Activated naive CD8-positive, alpha-beta T cell (primary cell): ENCODE data around the gene HLF.

Experiments used
- H3K27ac Mint-ChIP-seq: one replicate; pipeline ENCODE4 v1.8.0; 2021; ENCODE audit warnings: mixed read lengths
- H3K27me3 Mint-ChIP-seq: one replicate; pipeline ENCODE4 v1.8.0; 2021; ENCODE audit warnings: mixed read lengths
- H3K36me3 Mint-ChIP-seq: one replicate; pipeline ENCODE4 v1.8.0; 2021; ENCODE audit warnings: mixed read lengths
- H3K4me1 Mint-ChIP-seq: one replicate; pipeline ENCODE4 v1.8.0; 2021; ENCODE audit warnings: low read depth, mixed read lengths
- H3K4me3 Mint-ChIP-seq: one replicate; pipeline ENCODE4 v1.8.0; 2021; ENCODE audit warnings: mild to moderate bottlenecking, mixed read lengths
- H3K9me3 Mint-ChIP-seq: one replicate; pipeline ENCODE4 v1.8.0; 2021; ENCODE audit warnings: low read depth, mixed read lengths

HLF gene, protein sequence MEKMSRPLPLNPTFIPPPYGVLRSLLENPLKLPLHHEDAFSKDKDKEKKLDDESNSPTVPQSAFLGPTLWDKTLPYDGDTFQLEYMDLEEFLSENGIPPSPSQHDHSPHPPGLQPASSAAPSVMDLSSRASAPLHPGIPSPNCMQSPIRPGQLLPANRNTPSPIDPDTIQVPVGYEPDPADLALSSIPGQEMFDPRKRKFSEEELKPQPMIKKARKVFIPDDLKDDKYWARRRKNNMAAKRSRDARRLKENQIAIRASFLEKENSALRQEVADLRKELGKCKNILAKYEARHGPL

GRCh38 chr17:55264645-55265298, at the start of gene HLF:
Gene HLF, plus strand, starts transcription at chr17:55264960. Its CDS starts 525 bp downstream, at chr17:55265485.
- H3K27ac Mint-ChIP-seq: no peak within 1 kb of the TSS
- no peaks in the 10 kb centered on the region for H3K36me3 Mint-ChIP-seq
- peaks cover 16% of the 10 kb centered on the region for H3K4me1 Mint-ChIP-seq
- H3K9me3 Mint-ChIP-seq: no peaks in the 10 kb centered on the region
- H3K27me3 Mint-ChIP-seq: peaks cover 39% of the 10 kb centered on the region
- H3K4me3 Mint-ChIP-seq: peak within 1 kb of the TSS; percentile 76

- Mint-ChIP-seq H3K27me3 (peaks cover 2% of the 10 kb centered on the region), H3K4me1 (no peaks in the 10 kb centered on the region), H3K9me3 (no peaks in the 10 kb centered on the region), H3K27ac (no peak overlapping the region), H3K4me3 (no peak overlapping the region), H3K36me3 (no peaks in the 10 kb centered on the region)
These were observed 49.0 kb upstream of the HLF start for GRCh38 chr17:55215711-55216110.

GRCh38 chr17:55216888-55217287, 47.9 kb upstream of the HLF start:
- H3K27me3 Mint-ChIP-seq: peaks cover 2% of the 10 kb centered on the region
- H3K4me3 Mint-ChIP-seq: no peak overlapping the region
- no peaks in the 10 kb centered on the region for H3K9me3 Mint-ChIP-seq
- no peak overlapping the region for H3K27ac Mint-ChIP-seq
- H3K36me3 Mint-ChIP-seq: no peaks in the 10 kb centered on the region
- no peaks in the 10 kb centered on the region for H3K4me1 Mint-ChIP-seq

DNA sequence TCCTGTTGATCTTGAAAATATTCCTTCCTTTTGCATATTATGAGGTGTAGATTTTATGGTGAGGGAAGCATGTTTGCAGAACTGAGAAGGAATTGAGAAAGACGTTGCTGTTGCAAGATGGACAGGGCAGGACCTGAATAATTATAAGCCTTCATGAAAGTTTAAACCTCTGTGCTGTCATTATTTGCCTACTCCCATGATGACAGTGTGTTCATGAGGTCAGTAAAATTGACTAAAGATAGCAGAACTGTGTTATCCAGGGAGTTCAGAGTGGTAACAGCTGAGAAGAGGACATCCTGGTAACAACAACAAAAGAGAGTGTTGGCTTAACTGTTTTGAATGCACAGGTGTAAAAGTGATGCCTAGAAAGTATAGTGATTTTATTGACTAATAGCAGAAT, 45.3 kb upstream of the HLF start:
- Mint-ChIP-seq H3K36me3 (no peaks in the 10 kb centered on the region), H3K27me3 (peaks cover 4% of the 10 kb centered on the region), H3K9me3 (no peaks in the 10 kb centered on the region), H3K4me1 (no peaks in the 10 kb centered on the region), H3K4me3 (no peak overlapping the region), H3K27ac (no peak overlapping the region)

- H3K4me1 Mint-ChIP-seq: no peaks in the 10 kb centered on the region
- H3K36me3 Mint-ChIP-seq: no peaks in the 10 kb centered on the region
- no peaks in the 10 kb centered on the region for H3K9me3 Mint-ChIP-seq
- peaks cover 4% of the 10 kb centered on the region for H3K27me3 Mint-ChIP-seq
- H3K27ac Mint-ChIP-seq: no peak overlapping the region
- no peak overlapping the region for H3K4me3 Mint-ChIP-seq
These were observed 44.8 kb upstream of the HLF start for GRCh38 chr17:55219934-55220333.

- H3K27me3 Mint-ChIP-seq: peaks cover 3% of the 10 kb centered on the region
- no peak overlapping the region for H3K4me3 Mint-ChIP-seq
- H3K9me3 Mint-ChIP-seq: no peaks in the 10 kb centered on the region
- H3K4me1 Mint-ChIP-seq: no peaks in the 10 kb centered on the region
- no peaks in the 10 kb centered on the region for H3K36me3 Mint-ChIP-seq
- H3K27ac Mint-ChIP-seq: no peak overlapping the region
These were observed 41.2 kb upstream of the HLF start for GRCh38 chr17:55223524-55223923.

GRCh38 chr17:55224746-55225145, 40.0 kb upstream of the HLF start:
- H3K27ac Mint-ChIP-seq: no peak overlapping the region
- no peaks in the 10 kb centered on the region for H3K9me3 Mint-ChIP-seq
- no peak overlapping the region for H3K4me3 Mint-ChIP-seq
- no peaks in the 10 kb centered on the region for H3K36me3 Mint-ChIP-seq
- no peaks in the 10 kb centered on the region for H3K4me1 Mint-ChIP-seq
- peaks cover 3% of the 10 kb centered on the region for H3K27me3 Mint-ChIP-seq

GRCh38 chr17:55225237-55225636, 39.5 kb upstream of the HLF start:
- Mint-ChIP-seq H3K27ac (no peak overlapping the region), H3K36me3 (no peaks in the 10 kb centered on the region), H3K4me1 (no peaks in the 10 kb centered on the region), H3K4me3 (no peak overlapping the region), H3K9me3 (no peaks in the 10 kb centered on the region), H3K27me3 (peaks cover 3% of the 10 kb centered on the region)

GRCh38 chr17:55228683-55229192, 36.0 kb upstream of the HLF start:
- no peaks in the 10 kb centered on the region for H3K4me1 Mint-ChIP-seq
- H3K9me3 Mint-ChIP-seq: no peaks in the 10 kb centered on the region
- H3K36me3 Mint-ChIP-seq: no peaks in the 10 kb centered on the region
- no peak overlapping the region for H3K27ac Mint-ChIP-seq
- H3K4me3 Mint-ChIP-seq: no peak overlapping the region
- peaks cover 2% of the 10 kb centered on the region for H3K27me3 Mint-ChIP-seq

- Mint-ChIP-seq H3K4me3 (no peak overlapping the region), H3K27me3 (peaks cover 2% of the 10 kb centered on the region), H3K27ac (no peak overlapping the region), H3K36me3 (no peaks in the 10 kb centered on the region), H3K9me3 (no peaks in the 10 kb centered on the region), H3K4me1 (no peaks in the 10 kb centered on the region)
These were observed 35.5 kb upstream of the HLF start for GRCh38 chr17:55229276-55229675.

DNA sequence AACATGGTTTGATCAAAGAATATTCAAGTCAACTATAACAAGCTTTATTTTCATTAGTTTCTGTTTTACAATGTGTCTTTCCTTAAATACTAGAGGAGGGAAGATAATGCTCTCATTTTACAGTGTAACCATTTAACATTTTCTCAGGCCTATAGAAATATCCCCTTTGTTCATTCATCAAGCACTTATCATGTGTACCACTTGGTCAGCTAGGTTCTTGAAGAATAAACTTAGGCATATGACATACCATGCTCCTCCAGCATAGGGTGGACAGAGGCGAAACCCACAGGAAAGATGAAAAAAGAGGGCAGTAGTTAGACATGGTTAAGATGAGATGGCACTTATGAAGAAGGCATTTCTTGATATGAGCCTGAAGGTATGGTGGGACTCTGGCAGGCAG, 34.0 kb upstream of the HLF start:
- Mint-ChIP-seq H3K27me3 (peaks cover 2% of the 10 kb centered on the region), H3K27ac (no peak overlapping the region), H3K36me3 (no peaks in the 10 kb centered on the region), H3K4me3 (no peak overlapping the region), H3K4me1 (no peaks in the 10 kb centered on the region), H3K9me3 (no peaks in the 10 kb centered on the region)

- Mint-ChIP-seq H3K9me3 (no peaks in the 10 kb centered on the region), H3K27ac (no peak overlapping the region), H3K27me3 (no peaks in the 10 kb centered on the region), H3K4me3 (no peak overlapping the region), H3K36me3 (no peaks in the 10 kb centered on the region), H3K4me1 (peaks cover 16% of the 10 kb centered on the region)
These were observed 30.9 kb upstream of the HLF start for GRCh38 chr17:55233840-55234239.

- H3K27ac Mint-ChIP-seq: no peak overlapping the region
- no peaks in the 10 kb centered on the region for H3K36me3 Mint-ChIP-seq
- no peaks in the 10 kb centered on the region for H3K9me3 Mint-ChIP-seq
- H3K4me1 Mint-ChIP-seq: peaks cover 20% of the 10 kb centered on the region
- H3K4me3 Mint-ChIP-seq: no peak overlapping the region
- H3K27me3 Mint-ChIP-seq: peaks cover 11% of the 10 kb centered on the region
These were observed 28.4 kb upstream of the HLF start for GRCh38 chr17:55236316-55236715.

GRCh38 chr17:55237268-55237667, 27.5 kb upstream of the HLF start:
- H3K27me3 Mint-ChIP-seq: peaks cover 14% of the 10 kb centered on the region
- H3K4me1 Mint-ChIP-seq: peaks cover 20% of the 10 kb centered on the region
- peak overlapping the region; percentile 80 for H3K4me3 Mint-ChIP-seq
- no peak overlapping the region for H3K27ac Mint-ChIP-seq
- H3K9me3 Mint-ChIP-seq: no peaks in the 10 kb centered on the region
- H3K36me3 Mint-ChIP-seq: peaks cover 3% of the 10 kb centered on the region

- Mint-ChIP-seq H3K4me1 (peaks cover 20% of the 10 kb centered on the region), H3K9me3 (no peaks in the 10 kb centered on the region), H3K36me3 (peaks cover 3% of the 10 kb centered on the region), H3K4me3 (peak overlapping the region; percentile 80), H3K27me3 (peaks cover 14% of the 10 kb centered on the region), H3K27ac (peak overlapping the region; percentile 51)
These were observed 26.9 kb upstream of the HLF start for GRCh38 chr17:55237841-55238178.
